NT2/D1 (cell line): Measurements from ENCODE around the gene FRMD4B.

ENCODE experiments used
- YY1 ChIP-seq: IDR thresholded peaks from 2 replicates; pipeline ENCODE4 v1.6.1; 2011; ENCODE audit not compliant: insufficient read length, insufficient read depth
- ZNF274 ChIP-seq: IDR thresholded peaks from 2 replicates; pipeline ENCODE4 v1.6.1; 2011; ENCODE audit warnings: mild to moderate bottlenecking, low read depth, low read length

- TF ChIP-seq YY1 (no peak), ZNF274 (no peak)
Observed at GRCh38 chr3:69273896-69274295, 112.0 kb downstream of the FRMD4B start.
